Lower lobe of right lung (tissue), 2 donors: Measurements from ENCODE around the gene TSPAN4. TPM values are rescaled to one million over a fixed set of nuclear protein-coding genes. Genes with fewer than 3 reads are reported as not detected.

Experiments
- ATAC-seq, 2 donors: fragments of 200-7000 bp; cut with Tn5 transposase; one replicate each; pipeline ENCODE4 v1.9.1; 2020 to 2022; ENCODE audit warnings: mild to moderate bottlenecking in 2 of 2, moderate library complexity in 2 of 2
- DNase-seq: peaks from one replicate; pipeline ENCODE4 v3.0.0-alpha.2; 2020
- H3K27ac ChIP-seq: fragments of 200-600 bp; one replicate; pipeline ENCODE4 v1.8.0; 2022
- H3K27me3 ChIP-seq: fragments of 200-600 bp; one replicate; pipeline ENCODE4 v1.8.0; 2022; ENCODE audit warnings: low read depth
- H3K36me3 ChIP-seq: fragments of 200-600 bp; one replicate; pipeline ENCODE4 v1.8.0; 2022; ENCODE audit warnings: mild to moderate bottlenecking
- H3K4me1 ChIP-seq: fragments of 200-600 bp; one replicate; pipeline ENCODE4 v1.8.0; 2022
- H3K4me3 ChIP-seq: fragments of 200-600 bp; one replicate; pipeline ENCODE4 v1.8.0; 2022; ENCODE audit warnings: mild to moderate bottlenecking
- H3K9me3 ChIP-seq: fragments of 200-600 bp; one replicate; pipeline ENCODE4 v1.8.0; 2022
- intact Hi-C: fragments of 100-400 bp; cut with DNase I; formaldehyde crosslinking; loops from one replicate; pipeline ENCODE4 v1.11.0; 2022
- total RNA-seq: library from RNA; stranded (reverse); fragmentation: NEBNext Ultra II Directional; extraction: Animal tissue kit (Norgen Biotek cat#: 25700); gene quantifications from one replicate; pipeline ENCODE4 v1.2.1, GENCODE V29; 2021
- TF ChIP-seq, protein P1 (sequence below): fragments of 200-600 bp; IDR thresholded peaks from one replicate; pipeline ENCODE4 v1.8.0; 2022; ENCODE audit warnings: antibody characterized with exemption, mild to moderate bottlenecking
- donor health status: DM: no; HTN: yes; CAD: no; lungs with severe emphysema.

The TSPAN4 gene
- total RNA-seq, 1 donor from 2014 or later = 140 TPM

DNA sequence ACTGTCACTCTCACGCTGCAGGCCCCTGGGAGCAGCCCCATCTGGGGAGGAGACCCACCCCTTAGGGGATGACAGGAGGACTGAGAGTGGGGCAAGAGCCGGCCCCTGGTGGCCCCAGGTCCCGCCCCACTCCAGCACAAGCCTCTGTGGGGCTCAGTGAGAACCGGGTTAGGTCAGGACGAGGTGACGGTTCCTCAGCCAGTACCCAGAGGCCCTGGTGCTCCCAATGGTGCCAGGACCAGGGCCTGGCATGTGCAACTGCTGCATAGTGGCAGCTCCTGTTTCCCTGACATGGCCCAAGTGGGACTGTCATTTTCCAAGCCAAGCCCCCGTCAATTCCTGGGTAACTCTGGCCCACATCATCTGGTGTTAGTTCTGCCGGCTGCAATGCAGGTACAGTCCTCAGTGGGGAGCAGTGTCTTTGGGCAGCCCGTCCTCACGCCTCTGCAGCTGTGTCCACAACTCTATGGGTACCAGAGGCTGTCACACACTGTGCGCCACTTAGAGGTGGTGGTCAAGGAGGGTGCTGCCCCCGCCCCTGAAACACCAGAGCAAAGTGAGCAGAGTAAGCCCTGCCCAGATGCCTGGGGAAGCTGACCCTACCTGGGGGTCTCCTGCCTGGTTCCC is 52.0 kb downstream of the TSPAN4 start:
- Histone ChIP-seq H3K27me3 (no peaks in the 10 kb centered on the region), H3K4me3 (no peak overlapping the region), H3K4me1 (no peaks in the 10 kb centered on the region), H3K9me3 (no peaks in the 10 kb centered on the region), H3K27ac (no peak overlapping the region), H3K36me3 (peaks cover 29% of the 10 kb centered on the region)
- TF ChIP-seq, protein P1, sequence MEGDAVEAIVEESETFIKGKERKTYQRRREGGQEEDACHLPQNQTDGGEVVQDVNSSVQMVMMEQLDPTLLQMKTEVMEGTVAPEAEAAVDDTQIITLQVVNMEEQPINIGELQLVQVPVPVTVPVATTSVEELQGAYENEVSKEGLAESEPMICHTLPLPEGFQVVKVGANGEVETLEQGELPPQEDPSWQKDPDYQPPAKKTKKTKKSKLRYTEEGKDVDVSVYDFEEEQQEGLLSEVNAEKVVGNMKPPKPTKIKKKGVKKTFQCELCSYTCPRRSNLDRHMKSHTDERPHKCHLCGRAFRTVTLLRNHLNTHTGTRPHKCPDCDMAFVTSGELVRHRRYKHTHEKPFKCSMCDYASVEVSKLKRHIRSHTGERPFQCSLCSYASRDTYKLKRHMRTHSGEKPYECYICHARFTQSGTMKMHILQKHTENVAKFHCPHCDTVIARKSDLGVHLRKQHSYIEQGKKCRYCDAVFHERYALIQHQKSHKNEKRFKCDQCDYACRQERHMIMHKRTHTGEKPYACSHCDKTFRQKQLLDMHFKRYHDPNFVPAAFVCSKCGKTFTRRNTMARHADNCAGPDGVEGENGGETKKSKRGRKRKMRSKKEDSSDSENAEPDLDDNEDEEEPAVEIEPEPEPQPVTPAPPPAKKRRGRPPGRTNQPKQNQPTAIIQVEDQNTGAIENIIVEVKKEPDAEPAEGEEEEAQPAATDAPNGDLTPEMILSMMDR = no peak
- DNase-seq (no peak), ATAC-seq (no peak)
- intact Hi-C loops = no loop called here

DNA sequence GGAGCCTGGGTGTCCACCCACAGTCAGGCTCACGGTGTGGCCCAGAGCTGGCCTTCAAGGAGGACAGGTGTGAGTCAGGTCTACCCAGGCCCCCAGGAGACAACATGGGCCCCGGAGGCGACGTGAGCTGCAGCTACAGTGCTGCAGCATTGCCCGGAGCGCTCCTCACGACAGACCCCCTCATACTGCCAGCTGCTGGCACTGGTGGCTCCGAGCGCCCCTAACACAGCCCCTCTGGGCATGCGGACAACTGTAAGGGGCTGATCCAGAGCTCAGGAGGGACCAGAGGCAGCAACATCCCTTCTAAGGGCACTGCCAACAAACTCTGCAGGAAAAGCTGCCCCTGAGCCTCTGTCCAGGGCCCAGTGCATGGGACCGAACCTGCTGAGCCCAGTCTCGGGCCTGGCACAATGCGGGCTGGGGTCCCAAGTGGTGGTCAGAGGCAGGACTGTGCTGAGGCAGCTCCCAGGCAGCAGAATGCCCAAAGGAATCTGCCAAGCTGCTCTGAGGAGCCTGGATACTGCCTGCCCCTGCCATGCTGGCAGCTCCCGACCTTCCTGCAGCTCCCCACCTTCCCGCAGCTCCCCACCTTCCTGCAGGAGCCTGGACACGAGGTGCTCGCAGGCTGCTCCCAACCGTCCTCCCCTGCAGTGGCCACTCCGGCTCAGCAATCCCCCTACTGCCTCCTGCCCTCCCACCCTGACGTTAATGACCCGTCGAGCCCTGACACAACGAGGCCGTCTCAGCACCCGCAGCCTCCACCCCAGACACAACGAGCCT is 52.9 kb downstream of the TSPAN4 start:
- ATAC-seq (no peak), DNase-seq (no peak)
- Histone ChIP-seq H3K27ac (no peak overlapping the region), H3K9me3 (no peaks in the 10 kb centered on the region), H3K27me3 (no peaks in the 10 kb centered on the region), H3K36me3 (peaks cover 34% of the 10 kb centered on the region), H3K4me1 (no peaks in the 10 kb centered on the region), H3K4me3 (no peak overlapping the region)
- intact Hi-C loops = no loop called here
- TF ChIP-seq, protein P1 = no peak

DNA sequence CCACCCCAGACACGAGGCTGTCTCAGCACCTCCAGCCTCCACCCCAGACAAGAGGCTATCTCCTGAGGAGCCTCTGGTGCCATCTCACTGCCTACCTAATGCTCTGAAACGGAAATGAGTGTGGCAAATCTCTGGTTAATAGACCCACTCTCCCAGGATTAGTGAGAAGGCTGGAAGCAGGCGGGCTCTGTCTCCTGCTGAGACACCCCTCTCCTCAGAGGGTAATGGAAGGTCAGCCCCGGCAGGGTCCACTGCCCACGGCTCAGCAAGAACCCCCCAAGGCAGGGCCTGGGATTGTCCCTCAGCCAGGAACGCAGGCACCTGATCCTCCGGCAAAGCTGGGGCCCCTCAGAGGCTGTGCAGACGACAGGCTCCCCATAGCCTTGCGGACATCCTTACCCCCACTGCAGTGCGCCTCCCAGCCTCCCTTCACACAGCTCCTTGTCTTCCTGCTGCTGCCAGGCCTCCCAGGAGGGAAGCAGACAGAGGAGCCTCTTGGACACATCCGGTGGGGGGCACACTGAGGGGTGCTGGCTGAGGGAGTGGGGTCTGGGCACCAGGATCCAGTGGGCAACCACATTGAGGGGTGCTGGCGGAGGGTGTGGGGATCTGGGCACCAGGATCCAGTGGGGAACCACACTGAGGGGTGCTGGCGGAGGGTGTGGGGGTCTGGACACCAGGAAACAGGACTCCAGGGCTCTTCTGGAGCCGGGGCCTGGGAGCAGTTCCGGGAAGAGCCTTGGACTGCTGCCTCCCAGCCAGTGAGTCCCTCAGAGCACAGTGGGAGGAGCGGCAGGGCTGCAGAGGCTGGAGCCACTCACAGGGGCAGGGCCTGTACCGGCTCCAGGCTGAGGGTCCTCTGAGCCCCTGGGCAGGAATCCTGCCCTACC is 54.8 kb downstream of the TSPAN4 start:
- DNase-seq (no peak), ATAC-seq (no peak)
- H3K9me3 ChIP-seq = no peaks in the 10 kb centered on the region
- TF ChIP-seq, protein P1 = no peak
- no peaks in the 10 kb centered on the region for H3K27me3 ChIP-seq
- H3K4me1 ChIP-seq = no peaks in the 10 kb centered on the region
- peaks cover 51% of the 10 kb centered on the region for H3K36me3 ChIP-seq
- H3K27ac ChIP-seq = no peak overlapping the region
- intact Hi-C loops = no loop called here
- no peak overlapping the region for H3K4me3 ChIP-seq

DNA sequence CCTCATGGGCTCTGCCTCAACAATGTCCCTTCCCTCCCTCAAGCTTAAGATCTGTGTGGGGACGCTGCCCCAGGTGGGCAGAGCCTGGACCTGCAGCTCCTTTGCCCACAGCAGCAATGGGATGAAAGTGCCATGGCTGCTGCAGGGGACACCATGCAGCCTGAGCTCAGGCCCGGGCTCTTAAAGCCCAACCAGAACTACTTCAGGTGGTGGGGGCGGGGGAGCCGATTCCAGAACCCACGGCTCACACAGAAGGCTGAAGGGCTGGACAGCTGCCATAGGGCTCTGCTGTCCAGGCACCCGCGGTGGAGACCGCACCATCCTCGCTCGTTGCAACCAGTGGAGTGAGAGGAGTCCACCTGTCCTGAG is 55.5 kb downstream of the TSPAN4 start:
- H3K4me1 ChIP-seq = no peaks in the 10 kb centered on the region
- no peaks in the 10 kb centered on the region for H3K27me3 ChIP-seq
- no peak overlapping the region for H3K4me3 ChIP-seq
- DNase-seq (no peak), ATAC-seq (no peak)
- no peak overlapping the region for H3K27ac ChIP-seq
- TF ChIP-seq, protein P1 = no peak
- H3K36me3 ChIP-seq = peaks cover 53% of the 10 kb centered on the region
- intact Hi-C loops = no loop called here
- no peaks in the 10 kb centered on the region for H3K9me3 ChIP-seq

DNA sequence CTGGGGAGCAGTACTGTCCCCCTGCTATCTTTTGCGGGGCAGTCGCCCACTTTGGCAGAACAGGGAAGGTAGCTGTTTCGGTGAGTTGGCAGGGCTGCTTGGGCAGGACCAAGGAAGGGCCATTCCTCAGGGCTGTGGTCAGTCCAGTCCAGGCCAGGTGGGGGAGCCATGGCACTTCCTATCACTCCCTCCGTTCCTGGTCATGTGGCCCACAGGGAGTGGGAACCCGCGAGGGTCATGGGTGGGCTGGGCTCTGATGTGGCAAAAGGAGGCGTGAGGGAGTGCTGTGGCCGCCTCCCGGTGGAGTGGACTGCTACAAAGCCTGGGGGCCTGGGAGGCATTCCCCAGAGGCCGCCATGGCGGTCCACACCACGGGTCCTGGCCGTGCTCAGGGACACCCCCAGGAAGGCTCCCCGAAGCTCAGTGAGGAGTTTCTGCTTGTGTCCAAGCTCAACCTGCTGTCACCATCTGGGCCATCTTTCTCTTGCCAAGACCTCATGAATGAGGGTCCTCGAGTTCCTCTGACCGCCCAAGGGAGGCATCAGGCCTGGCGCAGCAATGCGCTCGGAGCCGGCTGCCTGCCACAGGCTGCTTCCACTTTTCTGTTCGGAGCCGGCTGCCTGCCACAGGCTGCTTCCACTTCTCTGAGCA is 56.0 kb downstream of the TSPAN4 start:
- Histone ChIP-seq H3K27me3 (no peaks in the 10 kb centered on the region), H3K4me1 (no peaks in the 10 kb centered on the region), H3K4me3 (no peak overlapping the region), H3K36me3 (peaks cover 58% of the 10 kb centered on the region), H3K9me3 (no peaks in the 10 kb centered on the region), H3K27ac (no peak overlapping the region)
- intact Hi-C loops = no loop called here
- TF ChIP-seq, protein P1 = no peak
- ATAC-seq (peak in 1 of 2 donors; percentile 46), DNase-seq (no peak)
